ENCODE data around the gene FAM78A. TPM values are rescaled to one million over a fixed set of nuclear protein-coding genes. Genes with fewer than 3 reads are reported as not detected.
A peak's percentile ranks its signal among the peaks of the same experiment; 100 is the strongest.
"Not testable (repeated sequence)": the region's sequence is repeated elsewhere in the genome, so short reads cannot be mapped to it uniquely, and the experiment has no call there.

FAM78A gene
- total RNA-seq, 1 experiment from 2014 or later, result 0.17 TPM

DNA sequence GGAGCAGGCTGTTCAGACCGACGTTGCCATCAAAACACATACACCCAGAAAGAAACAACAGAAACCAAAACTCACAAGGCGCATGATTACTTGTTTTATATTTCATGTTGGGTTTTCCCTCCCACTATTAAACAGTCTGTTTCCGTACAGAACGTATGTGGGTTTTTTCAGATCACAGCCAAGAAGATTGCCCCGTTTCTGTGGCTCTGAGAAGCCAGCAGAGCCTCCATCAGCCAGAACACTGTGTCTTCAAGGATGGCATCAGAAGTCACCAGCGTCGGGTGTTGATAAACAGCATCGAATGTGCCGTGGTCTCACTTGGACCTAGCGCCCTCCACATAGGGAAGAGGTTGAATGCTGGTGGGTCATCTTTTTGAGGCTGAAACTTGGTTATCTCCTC lies 42.8 kb downstream of the FAM78A start:
- in situ Hi-C loops (cut with HindIII; ENCODE audit: low pct_unique_long_range_greater_than_20kb, low sequenced_read_pairs), result no loop called here
- no peak for DNase-seq (ENCODE audit: low read depth)

DNA sequence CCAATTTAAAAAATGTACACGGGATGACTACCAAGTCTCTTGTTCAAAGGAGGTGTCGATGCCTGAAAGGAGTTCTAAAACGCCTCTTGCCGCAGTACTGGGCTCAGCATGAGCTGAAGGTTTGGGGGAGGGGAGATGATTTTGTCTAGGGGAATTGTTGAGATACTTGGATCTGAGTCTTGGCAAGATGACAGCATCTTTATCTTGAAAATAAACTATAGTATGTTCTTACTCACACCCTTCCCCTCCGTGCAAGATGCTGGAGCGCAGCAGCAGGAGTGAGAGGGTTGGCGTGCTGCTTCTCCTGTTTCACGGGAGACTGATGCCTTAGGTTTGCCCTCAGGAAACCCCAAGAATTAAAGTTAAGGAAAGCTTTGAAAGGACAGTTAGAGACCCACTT lies 47.3 kb downstream of the FAM78A start:
- DNase-seq (ENCODE audit: low read depth), result no peak
- in situ Hi-C loops (cut with HindIII; ENCODE audit: low pct_unique_long_range_greater_than_20kb, low sequenced_read_pairs), result no loop called here

DNA sequence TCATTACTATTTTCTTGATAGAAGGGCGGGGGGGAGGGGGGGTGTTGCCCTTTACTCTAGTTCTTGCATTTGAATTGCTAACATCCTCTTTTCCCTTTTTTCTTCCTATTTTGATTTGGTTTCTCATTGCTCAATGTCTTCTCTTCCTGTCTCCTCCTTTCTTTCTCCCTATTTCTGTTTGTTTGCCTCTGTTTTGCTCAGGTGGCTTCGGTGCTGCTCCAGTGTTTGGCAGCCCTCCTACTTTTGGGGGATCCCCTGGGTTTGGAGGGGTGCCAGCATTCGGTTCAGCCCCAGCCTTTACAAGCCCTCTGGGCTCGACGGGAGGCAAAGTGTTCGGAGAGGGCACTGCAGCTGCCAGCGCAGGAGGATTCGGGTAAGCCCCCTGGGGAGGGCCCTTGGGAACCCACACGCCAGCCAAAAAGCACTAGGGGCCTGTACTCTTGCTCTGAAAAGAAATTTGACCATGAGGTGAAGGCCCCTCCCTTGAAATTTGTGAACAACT lies 48.3 kb downstream of the FAM78A start:
- in situ Hi-C loops (cut with HindIII; ENCODE audit: low pct_unique_long_range_greater_than_20kb, low sequenced_read_pairs), result no loop called here
- no peak for DNase-seq (ENCODE audit: low read depth)

DNA sequence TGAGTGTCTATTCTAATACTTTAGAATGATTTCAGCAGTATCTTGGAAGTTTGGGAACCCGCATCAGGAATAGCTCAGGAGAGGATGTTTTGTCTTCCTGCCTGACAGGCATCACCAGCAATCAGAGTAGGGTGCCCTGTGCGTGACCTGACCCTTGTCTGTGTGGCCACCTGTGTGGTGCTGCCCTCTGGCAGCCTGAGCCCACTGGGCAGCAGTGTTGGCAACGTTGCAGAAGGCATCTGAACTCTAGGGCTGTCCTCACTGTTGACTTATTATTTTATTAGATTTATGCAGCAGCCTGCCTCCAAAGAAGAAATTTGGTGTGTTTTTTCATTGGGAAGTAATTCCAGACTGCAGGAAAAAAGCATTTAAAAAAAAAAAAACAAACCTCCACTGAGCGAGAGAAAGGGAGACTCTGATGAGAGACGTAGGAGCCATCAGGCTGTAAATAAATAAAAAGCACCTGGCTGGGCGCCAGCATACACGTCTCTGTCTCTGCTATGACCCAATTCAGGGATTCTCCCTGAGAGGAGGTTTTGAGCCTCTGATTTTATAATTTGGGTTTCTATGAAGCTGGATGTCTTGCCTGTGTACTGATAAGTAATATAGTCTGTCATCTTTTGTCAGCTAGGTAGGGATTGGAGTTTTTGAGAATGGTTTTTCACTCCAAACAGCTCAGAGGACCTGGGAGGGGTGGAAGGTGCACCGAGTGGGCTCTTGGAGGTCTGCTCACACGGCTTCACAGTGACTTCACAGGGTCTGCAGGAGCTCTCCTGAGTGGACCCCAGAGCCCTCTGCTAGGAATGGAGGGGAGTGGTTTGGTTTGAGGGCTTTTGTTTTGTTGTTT lies 49.0 kb downstream of the FAM78A start:
- in situ Hi-C loops (cut with HindIII; ENCODE audit: low pct_unique_long_range_greater_than_20kb, low sequenced_read_pairs), result no loop called here
- DNase-seq (ENCODE audit: low read depth), result peak; percentile 43

DNA sequence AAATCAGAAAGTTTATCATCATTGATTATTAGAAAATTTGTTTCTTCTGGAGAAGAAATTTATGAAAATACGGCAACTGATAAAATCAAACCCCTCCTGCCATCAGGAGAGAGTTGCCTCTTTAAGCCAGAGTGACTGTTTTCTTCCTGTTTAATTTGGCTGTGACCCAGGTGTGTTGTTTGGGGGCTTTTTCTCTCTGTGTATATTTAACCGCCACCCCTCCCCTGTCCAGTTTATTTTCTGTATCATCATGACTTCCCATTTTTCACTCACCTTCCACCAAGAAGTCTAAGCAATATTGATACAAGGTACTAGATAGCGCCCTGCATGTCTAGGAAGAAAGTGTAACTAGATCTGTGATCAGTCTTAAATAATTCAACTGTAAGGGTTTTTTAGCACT lies 50.1 kb downstream of the FAM78A start:
- in situ Hi-C loops (cut with HindIII; ENCODE audit: low pct_unique_long_range_greater_than_20kb, low sequenced_read_pairs), result no loop called here
- peak; percentile 70 for DNase-seq (ENCODE audit: low read depth)

DNA sequence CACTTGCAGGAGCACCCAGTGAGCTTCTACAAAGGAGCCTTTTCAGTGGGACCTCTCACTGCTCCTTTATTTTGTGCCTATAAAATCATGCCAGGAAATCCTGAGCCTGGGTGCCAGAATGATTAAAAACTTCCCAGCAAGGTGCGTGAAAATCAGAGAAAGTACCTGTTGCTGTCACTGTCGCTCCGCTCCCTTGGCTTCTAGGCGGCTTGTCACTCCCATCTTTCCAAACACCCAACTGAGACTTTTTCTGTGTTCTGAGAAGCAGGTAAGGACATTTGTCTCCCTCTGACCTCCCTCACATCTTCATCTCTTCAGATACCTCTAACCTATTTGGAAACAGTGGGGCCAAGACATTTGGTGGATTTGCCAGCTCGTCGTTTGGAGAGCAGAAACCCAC lies 53.9 kb downstream of the FAM78A start:
- DNase-seq (ENCODE audit: low read depth), result no peak
- in situ Hi-C loops (cut with HindIII; ENCODE audit: low pct_unique_long_range_greater_than_20kb, low sequenced_read_pairs), result no loop called here

DNA sequence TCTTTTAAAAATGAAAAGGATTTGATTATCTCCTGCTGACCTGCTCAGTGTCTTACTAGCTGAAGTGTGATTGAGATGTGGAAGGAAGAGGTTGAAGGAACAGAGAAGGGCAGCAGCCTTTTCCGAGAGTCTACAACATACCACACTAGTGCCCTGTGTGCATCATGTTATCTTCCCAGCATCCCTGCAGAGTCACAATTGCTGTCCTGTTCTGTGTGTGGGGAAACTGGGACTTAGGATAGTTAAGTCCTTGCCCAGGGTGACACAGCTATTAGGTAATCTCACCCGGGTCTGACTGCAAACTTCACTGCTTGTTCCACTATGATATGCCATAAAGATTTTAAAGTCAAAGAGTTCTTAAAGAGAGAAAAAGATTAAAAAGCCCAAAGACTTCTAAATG lies 55.8 kb downstream of the FAM78A start:
- no peak for DNase-seq (ENCODE audit: low read depth)
- in situ Hi-C loops (cut with HindIII; ENCODE audit: low pct_unique_long_range_greater_than_20kb, low sequenced_read_pairs), result no loop called here

DNA sequence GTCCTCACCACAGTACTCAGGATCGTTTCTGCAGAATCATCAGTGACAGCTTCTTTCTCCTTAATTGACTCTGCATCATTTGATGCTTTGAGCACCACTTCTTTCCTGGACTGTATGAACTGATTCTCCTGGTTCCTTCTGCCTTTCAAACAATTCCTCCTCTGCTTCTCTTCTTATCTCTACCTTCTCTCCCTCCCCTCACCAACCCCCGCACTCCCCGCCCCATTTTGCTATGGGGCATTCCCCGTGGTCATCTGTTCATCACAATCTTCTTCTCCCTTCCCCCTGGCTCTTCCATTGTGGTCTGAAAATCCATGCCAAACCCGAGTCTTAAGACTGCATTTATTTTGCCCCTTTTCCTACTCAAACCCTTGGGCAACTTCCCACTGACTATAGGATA lies 57.9 kb downstream of the FAM78A start:
- DNase-seq (ENCODE audit: low read depth), result no peak
- in situ Hi-C loops (cut with HindIII; ENCODE audit: low pct_unique_long_range_greater_than_20kb, low sequenced_read_pairs), result no loop called here

DNA sequence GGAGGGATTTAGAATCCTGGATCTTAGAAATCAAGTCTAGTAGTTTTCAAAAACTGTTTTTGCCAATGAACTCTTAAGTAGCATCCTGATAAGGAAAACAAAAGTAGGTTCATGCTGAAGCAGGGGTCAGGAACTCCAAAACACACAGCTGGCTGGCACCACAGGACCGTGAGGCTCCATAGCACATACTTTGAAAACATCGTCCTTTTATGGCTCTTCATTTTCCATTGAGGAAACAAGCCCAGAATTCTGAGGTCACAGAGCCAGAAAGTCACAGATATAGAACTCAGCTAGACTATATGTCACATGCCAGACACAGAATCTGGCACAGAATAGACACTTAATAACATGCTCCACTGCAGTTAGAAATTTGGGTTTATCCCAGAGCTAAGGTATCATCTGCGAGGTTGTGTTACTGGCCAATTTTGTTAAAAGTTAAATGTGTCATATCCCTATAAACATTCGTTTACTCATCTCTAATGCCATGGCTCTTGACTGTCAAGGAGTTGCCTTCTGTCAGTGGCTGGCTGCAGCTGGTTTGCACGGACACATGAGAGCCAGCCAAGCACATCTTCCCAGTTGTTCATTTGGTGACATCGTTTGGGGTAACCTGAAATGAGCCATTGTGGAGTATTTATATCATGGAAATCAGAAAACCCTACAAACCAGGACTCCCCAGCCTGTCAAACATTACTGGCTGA lies 58.8 kb downstream of the FAM78A start:
- in situ Hi-C loops (cut with HindIII; ENCODE audit: low pct_unique_long_range_greater_than_20kb, low sequenced_read_pairs), result no loop called here
- DNase-seq (ENCODE audit: low read depth), result no peak

DNA sequence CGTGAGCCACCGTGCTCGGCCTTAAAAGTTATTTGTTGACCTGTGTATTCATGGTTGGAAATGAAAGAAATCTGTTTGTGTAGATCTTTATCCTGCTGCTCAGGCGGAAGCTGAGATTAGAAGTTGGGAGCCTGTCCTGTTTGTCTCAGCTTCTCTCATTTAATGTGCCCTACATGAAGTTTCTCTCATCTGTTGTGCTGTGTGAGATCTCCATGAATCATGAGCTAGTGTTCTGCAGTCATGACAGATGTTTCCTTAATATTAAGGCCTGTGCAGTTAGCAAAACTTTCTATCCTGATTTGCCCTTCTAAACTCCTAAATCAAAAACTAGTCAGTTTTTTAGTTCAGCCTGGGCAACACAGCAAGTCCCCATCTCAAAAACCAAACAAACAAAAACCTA lies 59.5 kb downstream of the FAM78A start:
- in situ Hi-C loops (cut with HindIII; ENCODE audit: low pct_unique_long_range_greater_than_20kb, low sequenced_read_pairs), result no loop called here
- no peak for DNase-seq (ENCODE audit: low read depth)

DNA sequence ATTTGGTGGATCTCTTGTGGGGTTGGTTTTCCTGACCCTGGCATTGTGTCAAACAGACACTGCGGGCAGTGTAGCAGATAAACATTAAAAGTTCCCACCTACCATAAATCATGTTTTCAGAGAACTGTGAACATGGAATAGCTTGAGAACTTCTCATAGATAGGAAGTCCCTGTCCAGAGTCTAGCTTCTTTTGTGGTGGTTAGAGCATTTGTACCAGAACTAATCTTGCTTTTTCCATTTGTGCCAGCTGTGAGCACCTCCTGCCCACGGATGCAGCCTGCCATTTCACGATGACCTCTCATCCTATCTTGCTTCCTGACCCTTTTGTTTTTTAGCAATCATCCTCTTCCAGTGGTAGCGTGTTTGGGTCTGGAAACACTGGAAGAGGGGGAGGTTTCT lies 61.4 kb downstream of the FAM78A start:
- DNase-seq (ENCODE audit: low read depth), result no peak
- in situ Hi-C loops (cut with HindIII; ENCODE audit: low pct_unique_long_range_greater_than_20kb, low sequenced_read_pairs), result no loop called here

DNA sequence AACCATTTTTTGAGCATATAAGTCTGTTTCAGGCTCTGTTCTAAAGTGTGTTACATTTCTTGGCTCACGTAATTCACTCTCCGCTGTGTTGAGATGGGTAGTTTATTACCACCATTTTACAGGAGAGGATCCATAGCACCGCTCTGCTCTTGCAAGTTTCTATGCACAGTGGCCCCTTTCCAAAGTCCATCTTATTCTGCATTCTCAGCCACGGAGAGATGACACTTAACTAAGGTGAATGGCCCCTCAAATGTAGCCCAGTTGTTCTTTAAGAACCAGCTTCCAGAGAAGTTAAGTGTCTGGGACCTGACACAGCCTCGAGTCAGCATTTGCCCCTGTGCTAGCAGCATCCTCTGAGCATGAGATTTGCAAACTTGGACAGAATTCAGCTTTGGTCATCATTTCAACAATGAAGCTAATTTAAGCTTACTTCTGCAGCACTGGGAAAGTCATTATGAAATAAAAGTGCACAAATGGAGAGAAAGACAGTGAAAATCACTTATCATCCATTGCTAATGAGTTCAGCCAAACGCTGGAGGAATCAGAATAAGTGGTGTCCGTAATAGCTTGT lies 61.9 kb downstream of the FAM78A start:
- in situ Hi-C loops (cut with HindIII; ENCODE audit: low pct_unique_long_range_greater_than_20kb, low sequenced_read_pairs), result no loop called here
- DNase-seq (ENCODE audit: low read depth), result no peak

DNA sequence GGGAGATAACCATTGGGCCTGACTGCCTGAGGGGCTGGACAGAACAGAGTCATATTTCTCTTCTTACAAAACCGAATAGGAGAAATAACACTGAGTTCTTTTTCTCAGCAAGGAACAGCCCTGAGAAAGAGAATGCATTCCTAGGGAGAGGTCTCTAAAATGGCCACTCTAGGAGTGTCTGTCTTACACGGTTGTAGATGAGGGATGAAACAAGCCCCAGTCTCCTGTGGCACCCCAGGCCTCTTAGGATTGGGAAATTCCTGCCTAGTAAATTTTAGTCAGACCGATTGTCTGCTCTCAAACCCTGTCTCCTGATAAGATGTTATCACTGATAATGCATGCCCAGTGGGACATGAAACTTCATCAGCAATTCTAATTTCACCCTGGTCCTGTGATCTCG lies 64.4 kb downstream of the FAM78A start:
- DNase-seq (ENCODE audit: low read depth); in situ Hi-C loops (cut with HindIII; ENCODE audit: low pct_unique_long_range_greater_than_20kb, low sequenced_read_pairs): not testable (repeated sequence)

Other genes with a start within 250 kb of the FAM78A start
- gene AIF1L, start 180.0 kb downstream of the FAM78A start, total RNA-seq (2014; rRNA removed; shearing (Covaris generic); ENCODE audit: low replicate concordance), result 15.0 and 17.7 TPM in 2 replicates
- 5.2 and 7.8 TPM in 2 replicates for gene NUP214, start 150.9 kb downstream of the FAM78A start, total RNA-seq (2014; rRNA removed; shearing (Covaris generic); ENCODE audit: low replicate concordance)
- gene PLPP7, start 13.2 kb upstream of the FAM78A start, total RNA-seq (2014; rRNA removed; shearing (Covaris generic); ENCODE audit: low replicate concordance), result 1.7 TPM in 1 of 2 replicates, not detected in the other
- gene PRRC2B, start 117.6 kb upstream of the FAM78A start, total RNA-seq (2014; rRNA removed; shearing (Covaris generic); ENCODE audit: low replicate concordance), result 35.4 and 36.8 TPM in 2 replicates
- gene POMT1, start 226.4 kb upstream of the FAM78A start, total RNA-seq (2014; rRNA removed; shearing (Covaris generic); ENCODE audit: low replicate concordance), result 29.6 and 30.9 TPM in 2 replicates